HG03196 (cell line): ENCODE results near the gene TCF19.

Source experiments
- ATAC-seq: cut with Tn5 transposase; IDR thresholded peaks from one replicate; pipeline ENCODE4 v1.9.1; 2021; ENCODE audit not compliant: unreplicated experiment

TCF19 gene

DNA sequence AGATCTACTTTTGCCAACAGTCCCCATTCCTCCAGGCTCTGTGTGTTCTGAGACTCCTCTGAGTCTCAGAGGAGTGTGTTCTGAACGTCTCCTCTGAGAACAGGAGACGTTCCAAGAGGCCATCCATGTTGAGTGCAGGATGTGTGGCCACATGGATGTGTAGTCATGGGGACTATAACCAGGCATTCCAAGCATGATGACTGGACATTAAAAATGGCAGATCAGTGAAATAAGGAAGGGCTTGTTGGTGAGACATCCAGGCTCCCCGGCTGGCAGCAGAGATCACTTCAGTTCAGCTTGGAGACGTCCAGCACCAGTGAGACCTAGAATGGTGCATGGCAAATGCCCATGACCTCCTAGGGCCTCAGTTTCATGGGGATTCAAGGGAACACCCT is 46.4 kb downstream of the TCF19 start:
- ATAC-seq = no peak

DNA sequence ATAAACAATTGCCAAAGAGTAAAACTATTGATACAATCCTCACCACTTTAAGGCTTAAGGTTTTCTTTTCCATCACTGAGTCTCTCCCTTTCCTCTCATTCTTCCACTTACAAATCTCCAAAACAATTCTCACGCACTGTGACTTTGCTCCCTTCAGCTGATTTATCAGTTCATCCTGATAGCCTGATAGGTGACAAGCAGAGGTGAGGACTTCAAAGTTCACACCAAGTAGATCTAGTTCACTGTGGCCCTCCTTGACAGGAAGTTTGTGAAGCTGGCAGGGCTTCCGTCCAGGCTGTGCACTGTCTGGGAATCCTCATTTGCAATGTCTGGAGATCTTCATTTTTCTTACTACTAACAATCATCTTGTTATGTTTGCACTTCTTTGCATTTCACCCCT is 47.2 kb downstream of the TCF19 start:
- ATAC-seq = no peak

- no peak for ATAC-seq
These were observed 50.1 kb downstream of the TCF19 start for GRCh38 chr6:31208506-31208905.

GRCh38 chr6:31209137-31209536 is 50.7 kb downstream of the TCF19 start:
- ATAC-seq = no peak

- no peak for ATAC-seq
These were observed 51.7 kb downstream of the TCF19 start for GRCh38 chr6:31210123-31210522.

GRCh38 chr6:31210741-31211532 is 52.5 kb downstream of the TCF19 start:
- ATAC-seq = no peak
